Gastroesophageal sphincter (tissue), 4 donors: ENCODE measurements around the gene ZNF507. TPM values are rescaled to one million over a fixed set of nuclear protein-coding genes. Genes with fewer than 3 reads are reported as not detected.

Source experiments
- ATAC-seq: fragments of 150-250 bp; one replicate; pipeline ENCODE4 v1.9.1; 2016; ENCODE audit warnings: mild to moderate bottlenecking, moderate library complexity
- H3K27ac ChIP-seq, 4 donors: fragments of 200-600 bp; sonication (generic) in 3 of 4; 1 replicate in 3 of 4; 2 replicates in 1 of 4; pipeline ENCODE4 v1.5.1; 2016 to 2019
- H3K27me3 ChIP-seq: fragments of 200-600 bp; sonication (generic); one replicate; pipeline ENCODE4 v1.5.1; 2019
- H3K36me3 ChIP-seq, 2 donors: fragments of 200-600 bp; sonication (generic); one replicate each; pipeline ENCODE4 v1.5.1; 2019; ENCODE audit warnings: control low read depth in 1 of 2
- H3K4me1 ChIP-seq, 3 donors: fragments of 200-600 bp; sonication (generic); 1 replicate in 2 of 3; 2 replicates in 1 of 3; pipeline ENCODE4 v1.5.1; 2016 to 2019; ENCODE audit warnings: control low read depth in 2 of 3
- H3K4me3 ChIP-seq, 2 donors: fragments of 200-600 bp; sonication (generic); one replicate each; pipeline ENCODE4 v1.5.1; 2019; ENCODE audit warnings: mild to moderate bottlenecking in 1 of 2, moderate library complexity in 1 of 2
- H3K9me3 ChIP-seq, 3 donors: fragments of 200-600 bp; sonication (generic); one replicate each; pipeline ENCODE4 v1.5.1; 2017 to 2019; ENCODE audit warnings: control low read depth in 2 of 3
- CTCF ChIP-seq, 4 experiments: fragments of 200-600 bp in 2 of 4; fragments of 450-650 bp in 2 of 4; sonication (generic) in 1 of 4; IDR thresholded peaks; one replicate each; pipeline ENCODE4 v1.5.1; 2017 to 2019; ENCODE audit warnings: antibody characterized with exemption in 4 of 4, mild to moderate bottlenecking in 2 of 4, moderate library complexity in 2 of 4
- EP300 ChIP-seq: sonication (generic); formaldehyde crosslinking; IDR thresholded peaks from one replicate; pipeline ENCODE4 v1.6.1; 2017; ENCODE audit warnings: antibody characterized with exemption, mild to moderate bottlenecking
- POLR2A ChIP-seq, 2 donors: fragments of 450-650 bp; IDR thresholded peaks; one replicate each; pipeline ENCODE4 v1.6.1; 2017; ENCODE audit warnings: antibody characterized with exemption in 2 of 2, mild to moderate bottlenecking in 2 of 2, moderate library complexity in 1 of 2
- POLR2AphosphoS5 ChIP-seq: sonication (generic); formaldehyde crosslinking; IDR thresholded peaks from one replicate; pipeline ENCODE4 v1.6.1; 2017; ENCODE audit warnings: antibody characterized with exemption
- WGBS, 2 donors: methylation state at CpG; one replicate each; pipeline ENCODE4 v1.1.5; 2018; ENCODE audit warnings: low coverage in 1 of 2; 5-methylcytosine and 5-hydroxymethylcytosine counted together
- total RNA-seq, 4 donors: library from RNA; depleted of rRNA; stranded (reverse); fragments of >200 nt; gene quantifications; one replicate each; pipeline ENCODE4 v1.1.0, GENCODE V29; 2016

ZNF507 gene
- total RNA-seq, 4 donors from 2014 or later = 13.9 to 28.8 (median 22.3) TPM

- H3K9me3 ChIP-seq = no peaks in the 10 kb centered on the region
- H3K4me3 ChIP-seq = peak overlapping the region; percentile 79 to 99
- H3K27me3 ChIP-seq = no peaks in the 10 kb centered on the region
- no peak for TF ChIP-seq POLR2AphosphoS5
- TF ChIP-seq POLR2A (IDR thresholded peaks at IDR 0.05) = no peak
- no peak for TF ChIP-seq CTCF (IDR thresholded peaks at IDR 0.05)
- TF ChIP-seq EP300 = no peak
- peaks cover 0 to 27% of the 10 kb centered on the region in 2 donors for H3K36me3 ChIP-seq
- 10 to 14% methylated on average over 10 to 15 of the region's 33 CpGs for WGBS, 2 donors
- peaks cover 0 to 32% (median 5%) of the 10 kb centered on the region in 3 donors for H3K4me1 ChIP-seq
- no peak for ATAC-seq
- peak overlapping the region; percentile 87 to 100 (median 98) for H3K27ac ChIP-seq
Measured at GRCh38 chr19:32406161-32407003, 61.0 kb downstream of the ZNF507 start.

GRCh38 chr19:32407004-32407992, 61.9 kb downstream of the ZNF507 start:
- TF ChIP-seq EP300 = no peak
- peak; percentile 17 for TF ChIP-seq POLR2AphosphoS5
- TF ChIP-seq POLR2A (IDR thresholded peaks at IDR 0.05) = no peak
- no peak for TF ChIP-seq CTCF (IDR thresholded peaks at IDR 0.05)
- H3K4me3 ChIP-seq = no peak overlapping the region
- H3K36me3 ChIP-seq = peaks cover 0 to 36% of the 10 kb centered on the region in 2 donors
- peaks cover 0 to 32% (median 5%) of the 10 kb centered on the region in 3 donors for H3K4me1 ChIP-seq
- H3K9me3 ChIP-seq = no peaks in the 10 kb centered on the region
- WGBS, 2 donors = 69 to 72% methylated on average over 10 to 17 of the region's 19 CpGs
- no peak for ATAC-seq
- peak overlapping the region in 3 of 4 donors; percentile 10 to 100 (median 99) for H3K27ac ChIP-seq
- H3K27me3 ChIP-seq = no peaks in the 10 kb centered on the region

GRCh38 chr19:32415246-32415645, 69.8 kb downstream of the ZNF507 start:
- Histone ChIP-seq H3K4me1 (no peaks in the 10 kb centered on the region), H3K4me3 (no peak overlapping the region), H3K27ac (no peak overlapping the region), H3K9me3 (no peaks in the 10 kb centered on the region), H3K36me3 (peaks cover 0 to 79% of the 10 kb centered on the region in 2 donors), H3K27me3 (no peaks in the 10 kb centered on the region)
- TF ChIP-seq POLR2AphosphoS5 (no peak), CTCF (IDR thresholded peaks at IDR 0.05) (no peak), EP300 (no peak), POLR2A (IDR thresholded peaks at IDR 0.05) (no peak)
- ATAC-seq = no peak
- WGBS, 2 donors = 63 to 92% methylated on average over 5 of the region's 5 CpGs

- Histone ChIP-seq H3K9me3 (no peaks in the 10 kb centered on the region), H3K4me1 (no peaks in the 10 kb centered on the region), H3K27ac (no peak overlapping the region), H3K36me3 (peaks cover 0 to 75% of the 10 kb centered on the region in 2 donors), H3K4me3 (no peak overlapping the region), H3K27me3 (no peaks in the 10 kb centered on the region)
- TF ChIP-seq CTCF (IDR thresholded peaks at IDR 0.05) = no peak
- no peak for TF ChIP-seq EP300
- TF ChIP-seq POLR2A (IDR thresholded peaks at IDR 0.05) = no peak
- no peak for TF ChIP-seq POLR2AphosphoS5
- 77 to 85% methylated on average over 5 of the region's 5 CpGs for WGBS, 2 donors
- no peak for ATAC-seq
Measured at GRCh38 chr19:32415669-32416068, 70.3 kb downstream of the ZNF507 start.
